C4-2B (cell line): ENCODE measurements around the gene ABCG5.

ENCODE experiments used
- ZFX ChIP-seq: fragments of 450-650 bp; IDR thresholded peaks from 2 replicates; pipeline ENCODE4 v1.6.1; 2017
- TF ChIP-seq, protein P1 (sequence below): fragments of 450-650 bp; conservative IDR thresholded peaks from 2 replicates; pipeline ENCODE4 v1.5.1; 2017; ENCODE audit warnings: mild to moderate bottlenecking

DNA sequence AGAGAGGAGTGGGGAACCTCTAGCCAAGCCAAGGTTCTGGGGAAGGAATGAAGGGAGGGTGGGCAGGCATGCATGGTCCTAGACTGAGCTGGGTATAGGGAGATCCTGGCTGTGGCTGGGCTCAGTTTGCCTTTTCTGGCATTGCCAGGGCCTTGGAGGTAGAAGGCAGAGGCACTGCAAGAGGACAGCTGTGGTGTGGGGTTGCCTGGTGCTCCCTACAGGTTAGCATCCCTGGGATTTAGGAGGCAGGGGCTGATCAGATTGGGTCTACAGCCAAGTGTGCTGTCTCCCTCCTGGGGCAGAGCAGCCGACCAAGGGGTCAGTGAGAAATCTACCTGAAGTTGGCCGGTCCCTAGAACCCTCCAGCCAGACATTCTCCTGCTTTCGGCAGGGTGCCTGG, 16.0 kb upstream of the ABCG5 start:
- TF ChIP-seq, protein P1, sequence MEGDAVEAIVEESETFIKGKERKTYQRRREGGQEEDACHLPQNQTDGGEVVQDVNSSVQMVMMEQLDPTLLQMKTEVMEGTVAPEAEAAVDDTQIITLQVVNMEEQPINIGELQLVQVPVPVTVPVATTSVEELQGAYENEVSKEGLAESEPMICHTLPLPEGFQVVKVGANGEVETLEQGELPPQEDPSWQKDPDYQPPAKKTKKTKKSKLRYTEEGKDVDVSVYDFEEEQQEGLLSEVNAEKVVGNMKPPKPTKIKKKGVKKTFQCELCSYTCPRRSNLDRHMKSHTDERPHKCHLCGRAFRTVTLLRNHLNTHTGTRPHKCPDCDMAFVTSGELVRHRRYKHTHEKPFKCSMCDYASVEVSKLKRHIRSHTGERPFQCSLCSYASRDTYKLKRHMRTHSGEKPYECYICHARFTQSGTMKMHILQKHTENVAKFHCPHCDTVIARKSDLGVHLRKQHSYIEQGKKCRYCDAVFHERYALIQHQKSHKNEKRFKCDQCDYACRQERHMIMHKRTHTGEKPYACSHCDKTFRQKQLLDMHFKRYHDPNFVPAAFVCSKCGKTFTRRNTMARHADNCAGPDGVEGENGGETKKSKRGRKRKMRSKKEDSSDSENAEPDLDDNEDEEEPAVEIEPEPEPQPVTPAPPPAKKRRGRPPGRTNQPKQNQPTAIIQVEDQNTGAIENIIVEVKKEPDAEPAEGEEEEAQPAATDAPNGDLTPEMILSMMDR = no peak
- TF ChIP-seq ZFX = no peak
